NK-92 (cell line): ENCODE results near the gene AGA.

ENCODE experiments used
- DNase-seq: peaks from one replicate; lab custom pipeline; 2025; ENCODE audit not compliant: unreplicated experiment; lab: John Stamatoyannopoulos, UW

Gene AGA

GRCh38 chr4:177447417-177448004 is 5.3 kb upstream of the AGA start:
- no peak for DNase-seq

- DNase-seq = no peak
These were observed 4.3 kb upstream of the AGA start for GRCh38 chr4:177446586-177446985.

- no peak for DNase-seq
These were observed 2.9 kb upstream of the AGA start for GRCh38 chr4:177444911-177445736.

- DNase-seq = no peak
These were observed 1.0 kb downstream of the AGA start for GRCh38 chr4:177441061-177441802.

GRCh38 chr4:177436456-177436855 is 5.8 kb downstream of the AGA start:
- DNase-seq = no peak

GRCh38 chr4:177434667-177435066 is 7.6 kb downstream of the AGA start:
- DNase-seq = no peak

- DNase-seq = no peak
These were observed 15.0 kb downstream of the AGA start for GRCh38 chr4:177427192-177427591.

- no peak for DNase-seq
These were observed 22.8 kb downstream of the AGA start for GRCh38 chr4:177419434-177419833.

- DNase-seq = no peak
These were observed 28.6 kb downstream of the AGA start for GRCh38 chr4:177413656-177414055.

- no peak for DNase-seq
These were observed 29.2 kb downstream of the AGA start for GRCh38 chr4:177413076-177413475.

GRCh38 chr4:177411996-177412395 is 30.2 kb downstream of the AGA start:
- no peak for DNase-seq

- DNase-seq = no peak
These were observed 31.7 kb downstream of the AGA start for GRCh38 chr4:177410566-177410965.

GRCh38 chr4:177408023-177408422 is 34.2 kb downstream of the AGA start:
- no peak for DNase-seq

- DNase-seq = no peak
These were observed 36.7 kb downstream of the AGA start for GRCh38 chr4:177405508-177405907.

GRCh38 chr4:177404986-177405385 is 37.3 kb downstream of the AGA start:
- no peak for DNase-seq

GRCh38 chr4:177404342-177404741 is 37.9 kb downstream of the AGA start:
- no peak for DNase-seq

GRCh38 chr4:177403746-177404145 is 38.5 kb downstream of the AGA start:
- DNase-seq = no peak

GRCh38 chr4:177401658-177402273 is 40.5 kb downstream of the AGA start:
- no peak for DNase-seq

GRCh38 chr4:177400030-177400429 is 42.2 kb downstream of the AGA start:
- DNase-seq = no peak

GRCh38 chr4:177396352-177396751 is 45.9 kb downstream of the AGA start:
- DNase-seq = no peak

- DNase-seq = no peak
These were observed 49.0 kb downstream of the AGA start for GRCh38 chr4:177393236-177393635.

- no peak for DNase-seq
These were observed 50.3 kb downstream of the AGA start for GRCh38 chr4:177391953-177392352.
